Panc1 (cell line): ENCODE data around the gene RASA3. TPM values are rescaled to one million over a fixed set of nuclear protein-coding genes. Genes with fewer than 3 reads are reported as not detected.

Experiments
- ATAC-seq: fragments of 200-7000 bp; cut with Tn5 transposase; 2 replicates; pipeline ENCODE4 v1.9.1; 2020; ENCODE audit warnings: mild to moderate bottlenecking, moderate library complexity
- BruUV-seq: library from RNA; stranded (reverse); fragments of 400-500 nt; replicated peaks from 2 replicates; lab custom pipeline; 2021; lab: Mats Ljungman, UMichigan
- CTCF ChIA-PET: fragments of 300-600 bp; sonication (Branson Sonifier 250); formaldehyde crosslinking; loops from one replicate; lab custom pipeline; 2022; ENCODE audit warnings: antibody characterized with exemption; lab: Charles Lee
- POLR2A ChIA-PET: fragments of 300-600 bp; sonication (Branson Sonifier 250); formaldehyde crosslinking; loops from one replicate; lab custom pipeline; 2022; ENCODE audit warnings: antibody characterized with exemption; lab: Charles Lee
- DNase-seq: peaks from one replicate; pipeline ENCODE4 v3.0.0-alpha.2; 2010; ENCODE audit warnings: low read depth, low spot score
- H3K27ac ChIP-seq: 2 replicates; pipeline ENCODE4 v1.5.1; 2011; ENCODE audit warnings: mild to moderate bottlenecking, low read length, inconsistent platforms
- H3K27me3 ChIP-seq: fragments of 200-500 bp; sonication (Bioruptor generic); 2 replicates; pipeline ENCODE4 v1.6.0; 2014; ENCODE audit warnings: low read length, inconsistent platforms; ENCODE audit not compliant: control insufficient read depth, insufficient read depth
- H3K36me3 ChIP-seq: fragments of 200-500 bp; sonication (Bioruptor generic); 2 replicates; pipeline ENCODE4 v1.5.1; 2014; ENCODE audit warnings: inconsistent platforms, mild to moderate bottlenecking, low read length, moderate library complexity; ENCODE audit not compliant: control insufficient read depth, insufficient read depth
- H3K4me1 ChIP-seq: 2 replicates; pipeline ENCODE4 v1.5.1; 2011; ENCODE audit warnings: inconsistent platforms, mild to moderate bottlenecking, low read length, moderate library complexity; ENCODE audit not compliant: control insufficient read depth, insufficient read depth
- H3K4me3 ChIP-seq, 2 experiments: 2 replicates each; pipeline ENCODE4 v1.5.1; 2011 to 2012; ENCODE audit warnings: low read depth in 2 of 2, low read length in 2 of 2, mild to moderate bottlenecking in 2 of 2, inconsistent platforms in 1 of 2, moderate library complexity in 1 of 2
- H3K9me3 ChIP-seq: fragments of 200-500 bp; sonication (Bioruptor generic); 2 replicates; pipeline ENCODE4 v1.5.1; 2014; ENCODE audit warnings: low read depth, mild to moderate bottlenecking, inconsistent platforms, low read length, moderate library complexity; ENCODE audit not compliant: control insufficient read depth, insufficient read depth
- POLR2AphosphoS5 ChIP-seq: IDR thresholded peaks from 2 replicates; pipeline ENCODE4 v1.6.1; 2012; ENCODE audit warnings: mild to moderate bottlenecking, low read depth, low read length, moderate library complexity
- REST ChIP-seq, 2 experiments: IDR thresholded peaks; 2 replicates each; pipeline ENCODE4 v1.6.1; 2011 to 2012; ENCODE audit warnings: low read depth in 2 of 2, control low read depth in 1 of 2, low read length in 1 of 2, mild to moderate bottlenecking in 1 of 2, moderate library complexity in 1 of 2; ENCODE audit not compliant: insufficient read depth in 1 of 2
- SIN3A ChIP-seq: IDR thresholded peaks from 2 replicates; pipeline ENCODE4 v1.6.1; 2012; ENCODE audit warnings: low read depth, mild to moderate bottlenecking, low read length, moderate library complexity, borderline replicate concordance; ENCODE audit not compliant: insufficient read depth
- TCF7L2 ChIP-seq: IDR thresholded peaks from 2 replicates; pipeline ENCODE4 v1.6.1; 2011; ENCODE audit warnings: mild to moderate bottlenecking, low read depth, low read length, inconsistent platforms
- in situ Hi-C: cut with HindIII; loops from 2 replicates; pipeline ENCODE4 v1.10.0; 2016; ENCODE audit warnings: low sequenced_read_pairs, low pct_unique_long_range_greater_than_20kb
- intact Hi-C: fragments of 100-400 bp; cut with micrococcal nuclease; formaldehyde crosslinking; loops from one replicate; pipeline ENCODE4 v1.10.0; 2022; ENCODE audit not compliant: unreplicated experiment
- total RNA-seq: library from RNA; stranded (reverse); gene quantifications from one replicate; pipeline ENCODE4 v1.2.1, GENCODE V29; 2021; ENCODE audit not compliant: unreplicated experiment
- TF ChIP-seq, protein P1 (sequence below): fragments of 450-650 bp; IDR thresholded peaks from 2 replicates; pipeline ENCODE4 v1.5.1; 2017; ENCODE audit warnings: mild to moderate bottlenecking

The RASA3 gene
- total RNA-seq, 1 experiment from 2014 or later, result 33.7 TPM

DNA sequence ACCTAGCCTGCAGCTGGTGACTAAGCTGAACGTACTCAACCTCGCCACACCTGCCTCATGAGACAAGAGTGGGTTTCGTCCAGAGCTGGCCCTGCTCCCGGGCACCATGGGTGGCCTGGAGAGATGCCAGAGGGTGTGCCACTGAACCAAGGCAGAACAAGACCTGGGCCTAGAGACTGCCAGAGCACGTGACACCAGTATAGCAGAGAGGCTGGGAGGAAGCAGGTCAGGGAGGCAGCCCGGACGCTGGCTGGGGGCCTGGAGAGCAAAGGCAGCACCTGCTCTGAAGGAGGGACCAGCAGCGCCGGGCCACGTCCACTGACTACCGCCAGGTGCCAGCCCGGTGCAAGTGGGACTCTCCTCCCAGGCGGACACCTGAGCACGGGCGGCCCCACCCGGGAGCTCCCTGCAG is 151.2 kb downstream of the RASA3 start:
- intact Hi-C loops, result no loop called here
- in situ Hi-C loops, result no loop called here
- Histone ChIP-seq H3K4me1 (no peaks in the 10 kb centered on the region), H3K27me3 (no peaks in the 10 kb centered on the region), H3K4me3 (no peak overlapping the region), H3K9me3 (no peaks in the 10 kb centered on the region), H3K36me3 (no peaks in the 10 kb centered on the region), H3K27ac (no peak overlapping the region)
- CTCF ChIA-PET, result no interaction called here
- BruUV-seq, result no TSS peak
- ATAC-seq (peak; percentile 42; the same call in 1 of the 2 replicates), DNase-seq (no peak)
- no peak for TF ChIP-seq REST (IDR thresholded peaks at IDR 0.05; ENCODE audit: insufficient read depth in 1 of 2, low read depth in 2 of 2, low read length in 1 of 2)
- no peak for TF ChIP-seq POLR2AphosphoS5
- TF ChIP-seq, protein P1, sequence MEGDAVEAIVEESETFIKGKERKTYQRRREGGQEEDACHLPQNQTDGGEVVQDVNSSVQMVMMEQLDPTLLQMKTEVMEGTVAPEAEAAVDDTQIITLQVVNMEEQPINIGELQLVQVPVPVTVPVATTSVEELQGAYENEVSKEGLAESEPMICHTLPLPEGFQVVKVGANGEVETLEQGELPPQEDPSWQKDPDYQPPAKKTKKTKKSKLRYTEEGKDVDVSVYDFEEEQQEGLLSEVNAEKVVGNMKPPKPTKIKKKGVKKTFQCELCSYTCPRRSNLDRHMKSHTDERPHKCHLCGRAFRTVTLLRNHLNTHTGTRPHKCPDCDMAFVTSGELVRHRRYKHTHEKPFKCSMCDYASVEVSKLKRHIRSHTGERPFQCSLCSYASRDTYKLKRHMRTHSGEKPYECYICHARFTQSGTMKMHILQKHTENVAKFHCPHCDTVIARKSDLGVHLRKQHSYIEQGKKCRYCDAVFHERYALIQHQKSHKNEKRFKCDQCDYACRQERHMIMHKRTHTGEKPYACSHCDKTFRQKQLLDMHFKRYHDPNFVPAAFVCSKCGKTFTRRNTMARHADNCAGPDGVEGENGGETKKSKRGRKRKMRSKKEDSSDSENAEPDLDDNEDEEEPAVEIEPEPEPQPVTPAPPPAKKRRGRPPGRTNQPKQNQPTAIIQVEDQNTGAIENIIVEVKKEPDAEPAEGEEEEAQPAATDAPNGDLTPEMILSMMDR, result no peak
- TF ChIP-seq TCF7L2, result no peak
- TF ChIP-seq SIN3A, result no peak
- POLR2A ChIA-PET, result no interaction called here

DNA sequence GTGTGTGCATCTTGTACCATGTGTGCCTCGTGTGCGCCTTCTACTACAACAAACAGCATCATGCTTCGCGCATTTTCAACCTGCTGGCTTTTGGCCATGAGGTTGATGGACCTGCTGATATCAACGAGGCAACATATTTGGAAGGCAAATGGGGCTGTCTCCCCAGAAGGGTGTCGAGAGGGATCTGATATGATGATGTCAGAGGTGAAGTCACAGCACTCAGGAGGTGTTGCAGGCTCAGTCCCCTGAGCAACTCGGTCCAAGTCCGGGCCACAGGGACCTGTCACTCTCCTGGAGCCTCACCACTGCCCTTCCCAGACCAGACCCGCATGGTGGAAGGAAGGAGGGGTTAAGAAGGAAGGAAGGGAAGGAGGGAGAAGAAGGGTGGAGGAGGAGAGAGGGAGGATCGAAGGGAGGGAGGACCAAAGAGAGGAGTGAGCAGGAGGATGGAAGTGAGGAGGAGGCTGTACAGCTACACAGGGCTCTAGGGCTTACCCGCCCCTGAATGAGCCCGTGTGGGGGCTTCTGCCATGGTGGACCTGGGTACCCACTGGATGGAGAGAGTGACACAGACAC is 151.8 kb downstream of the RASA3 start:
- no peak overlapping the region for H3K27ac ChIP-seq
- no TSS peak for BruUV-seq
- H3K27me3 ChIP-seq, result no peaks in the 10 kb centered on the region
- no peaks in the 10 kb centered on the region for H3K4me1 ChIP-seq
- no peak for ATAC-seq
- no peaks in the 10 kb centered on the region for H3K9me3 ChIP-seq
- no peak for DNase-seq
- ChIA-PET POLR2A (no interaction called here), CTCF (no interaction called here)
- intact Hi-C loops (no loop called here), in situ Hi-C loops (no loop called here)
- no peaks in the 10 kb centered on the region for H3K36me3 ChIP-seq
- TF ChIP-seq, protein P1, result no peak
- TF ChIP-seq REST (IDR thresholded peaks at IDR 0.05; ENCODE audit: insufficient read depth in 1 of 2, low read depth in 2 of 2, low read length in 1 of 2), result no peak
- TF ChIP-seq POLR2AphosphoS5, result no peak
- TF ChIP-seq SIN3A, result no peak
- TF ChIP-seq TCF7L2, result no peak
- no peak overlapping the region for H3K4me3 ChIP-seq
